ENCODE measurements around the gene NPFF.

Gene NPFF

GRCh38 chr12:53500776-53501614, 6.3 kb downstream of the NPFF start, which contains the start of gene TARBP2:
TSS of gene TARBP2 (plus strand) at chr12:53501283. CDS start at chr12:53501409, 126 bp downstream.
- TF ChIP-seq Cebpa-rat (IDR thresholded peaks at IDR 0.05) = no peak
- Histone ChIP-seq H3K27ac (peak within 1 kb of the TSS; percentile 90 to 98 (median 96)), H3K9me3 (replicated peaks in 1 of 11) (no peaks in the 10 kb centered on the region), H3K9ac (peak within 1 kb of the TSS; percentile 85 to 97 (median 92)), H3K4me2 (peak within 1 kb of the TSS; percentile 89 to 100 (median 99)), H3K4me1 (peaks cover 53 to 80% (median 70%) of the 10 kb centered on the region in 10 experiments), H3K27me3 (no peaks in the 10 kb centered on the region), H3K36me3 (peaks cover 21 to 38% (median 30%) of the 10 kb centered on the region in 11 experiments), H4K20me1 (peaks cover 0 to 24% (median 0%) of the 10 kb centered on the region in 11 experiments; a peak in 6 of 22 replicates), H3K4me3 (peak within 1 kb of the TSS; percentile 58 to 79 (median 67))

DNA sequence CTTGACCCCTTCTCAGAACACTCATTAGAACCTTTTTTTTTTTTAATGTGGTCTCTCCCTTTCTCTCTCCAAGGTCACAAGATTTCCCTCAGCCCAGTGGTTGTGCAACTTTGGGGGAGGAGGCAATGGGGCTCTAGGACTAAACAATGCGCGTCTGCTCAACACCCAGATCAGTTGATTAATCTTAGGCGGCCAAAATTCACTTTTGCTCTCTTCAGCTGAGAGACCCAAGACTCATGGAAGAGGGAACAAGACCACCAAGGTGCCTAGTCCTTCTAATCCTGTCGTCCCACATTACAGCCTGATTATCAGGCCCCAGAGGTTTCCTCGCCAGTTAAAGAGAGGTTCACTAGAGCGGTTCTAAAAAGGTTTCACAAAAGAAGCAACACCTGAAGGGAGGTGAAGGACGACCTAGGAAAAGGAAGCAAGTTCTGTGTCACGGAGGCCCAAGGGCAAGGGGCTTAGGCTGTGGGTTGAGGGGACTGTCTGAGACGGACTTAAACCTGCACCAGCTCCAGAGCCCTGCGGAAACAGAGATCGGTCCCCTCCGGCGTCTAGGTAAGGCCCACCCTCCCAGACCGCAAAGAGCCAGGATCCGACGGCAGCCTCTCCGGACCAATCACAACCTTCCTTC, 7.0 kb downstream of the NPFF start:
- H3K27me3 ChIP-seq = no peaks in the 10 kb centered on the region
- H3K4me3 ChIP-seq = peak overlapping the region; percentile 58 to 79 (median 67)
- H4K20me1 ChIP-seq = peaks cover 0 to 18% (median 0%) of the 10 kb centered on the region in 11 experiments; a peak in 6 of 22 replicates
- peak overlapping the region; percentile 85 to 97 (median 92) for H3K9ac ChIP-seq
- H3K27ac ChIP-seq = peak overlapping the region; percentile 79 to 98 (median 96)
- peak overlapping the region; percentile 89 to 99 (median 95) for H3K4me2 ChIP-seq
- H3K4me1 ChIP-seq = peaks cover 57 to 81% (median 72%) of the 10 kb centered on the region in 10 experiments
- TF ChIP-seq Cebpa-rat (IDR thresholded peaks at IDR 0.05) = peak; percentile 23 to 78 (median 56); a peak in 13 of 22 replicates
- no peaks in the 10 kb centered on the region for H3K9me3 ChIP-seq (replicated peaks in 1 of 11)
- H3K36me3 ChIP-seq = peaks cover 13 to 31% (median 23%) of the 10 kb centered on the region in 11 experiments; a peak in 21 of 22 replicates

DNA sequence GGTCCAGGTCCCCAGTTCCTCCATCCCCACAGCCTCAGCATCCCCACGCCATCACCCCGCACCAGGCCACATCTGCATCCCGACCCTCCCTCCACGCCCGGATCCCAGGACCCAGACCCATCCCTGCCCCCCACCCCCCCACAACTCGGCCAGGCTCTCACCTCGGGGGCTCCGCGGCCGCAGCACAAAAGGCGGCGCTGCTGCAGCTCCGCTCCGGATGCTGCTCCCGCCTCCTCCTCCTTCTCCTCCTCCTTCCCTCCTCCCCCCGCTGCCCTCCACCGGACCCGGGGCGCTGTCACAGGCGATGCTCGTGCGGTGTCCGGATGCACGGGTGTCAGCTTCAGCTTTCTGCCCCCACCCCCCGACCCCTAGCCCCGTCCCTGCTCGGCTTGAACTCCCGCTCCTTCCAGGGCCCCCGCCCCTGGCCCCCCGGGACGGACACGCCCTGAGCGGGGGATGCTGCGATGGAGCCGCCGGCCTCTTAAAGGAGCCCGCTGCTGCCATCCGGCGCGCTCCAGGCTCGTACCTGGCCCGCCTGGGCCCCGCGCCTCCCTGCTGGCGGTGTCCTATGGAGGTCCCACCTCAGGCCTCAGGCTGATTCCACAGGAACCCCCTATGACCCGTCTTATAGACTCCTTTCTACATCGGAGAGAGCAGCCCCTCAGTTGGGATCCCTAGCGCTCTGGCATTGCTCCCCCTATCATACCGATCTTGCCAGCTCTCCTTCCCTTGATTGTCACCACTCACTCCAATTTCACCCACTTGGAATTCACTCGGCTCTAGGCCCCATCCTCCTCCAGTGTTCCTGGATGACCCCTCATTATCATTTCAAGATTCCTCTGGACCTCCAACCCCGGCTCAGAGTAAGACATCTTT, 7.8 kb downstream of the NPFF start, which contains the start of gene MAP3K12:
Gene MAP3K12 (minus strand): TSS at position 193 of the 876 bp plus-strand sequence. CDS start 12,067 bp downstream, outside the sequence.
- Histone ChIP-seq H3K4me2 (peak within 1 kb of the TSS; percentile 89 to 99 (median 95)), H3K27me3 (no peaks in the 10 kb centered on the region), H3K4me3 (peak within 1 kb of the TSS; percentile 58 to 79 (median 67)), H3K4me1 (peaks cover 62 to 79% (median 73%) of the 10 kb centered on the region in 10 experiments), H3K36me3 (peaks cover 8 to 24% (median 15%) of the 10 kb centered on the region in 11 experiments; a peak in 20 of 22 replicates), H4K20me1 (peaks cover 0 to 18% (median 0%) of the 10 kb centered on the region in 11 experiments; a peak in 5 of 22 replicates), H3K9me3 (replicated peaks in 1 of 11) (no peaks in the 10 kb centered on the region), H3K27ac (peak within 1 kb of the TSS; percentile 79 to 98 (median 96)), H3K9ac (peak within 1 kb of the TSS; percentile 85 to 97 (median 92))
- no peak for TF ChIP-seq Cebpa-rat (IDR thresholded peaks at IDR 0.05)

DNA sequence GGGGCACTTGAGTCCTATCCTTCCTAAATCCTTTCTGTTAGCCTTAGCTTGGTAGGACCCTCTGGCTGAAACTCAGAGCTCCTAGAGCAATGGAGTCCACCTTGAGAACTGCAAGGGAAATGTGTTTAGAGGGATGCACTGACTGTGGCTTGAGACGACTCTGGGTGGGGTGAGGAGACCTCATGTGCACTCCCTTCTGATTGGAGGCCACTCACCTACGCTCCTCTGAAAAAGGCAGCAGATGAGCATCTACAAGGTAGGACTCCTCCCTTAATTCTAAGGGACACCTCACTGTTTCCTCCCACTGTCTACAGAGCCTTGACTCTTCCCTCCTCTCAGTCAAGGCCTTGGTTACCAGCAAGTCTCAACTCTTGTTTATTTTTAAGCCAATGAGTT, 9.1 kb downstream of the NPFF start:
- H3K27me3 ChIP-seq = no peaks in the 10 kb centered on the region
- H3K4me2 ChIP-seq = peak overlapping the region; percentile 77 to 98 (median 90)
- H3K4me3 ChIP-seq = peak overlapping the region; percentile 58 to 79 (median 67); a peak in 18 of 20 replicates
- H3K9ac ChIP-seq = peak overlapping the region in 9 of 11 experiments; percentile 45 to 97 (median 95); a peak in 17 of 22 replicates
- H3K9me3 ChIP-seq (replicated peaks in 1 of 11) = no peaks in the 10 kb centered on the region
- peaks cover 0 to 11% (median 0%) of the 10 kb centered on the region in 11 experiments; a peak in 3 of 22 replicates for H4K20me1 ChIP-seq
- peak overlapping the region in 8 of 11 experiments; percentile 0 to 98 (median 86); a peak in 9 of 22 replicates for H3K27ac ChIP-seq
- peaks cover 0 to 11% (median 4%) of the 10 kb centered on the region in 11 experiments; a peak in 9 of 22 replicates for H3K36me3 ChIP-seq
- H3K4me1 ChIP-seq = peaks cover 74 to 84% (median 81%) of the 10 kb centered on the region in 10 experiments
- TF ChIP-seq Cebpa-rat (IDR thresholded peaks at IDR 0.05) = no peak

DNA sequence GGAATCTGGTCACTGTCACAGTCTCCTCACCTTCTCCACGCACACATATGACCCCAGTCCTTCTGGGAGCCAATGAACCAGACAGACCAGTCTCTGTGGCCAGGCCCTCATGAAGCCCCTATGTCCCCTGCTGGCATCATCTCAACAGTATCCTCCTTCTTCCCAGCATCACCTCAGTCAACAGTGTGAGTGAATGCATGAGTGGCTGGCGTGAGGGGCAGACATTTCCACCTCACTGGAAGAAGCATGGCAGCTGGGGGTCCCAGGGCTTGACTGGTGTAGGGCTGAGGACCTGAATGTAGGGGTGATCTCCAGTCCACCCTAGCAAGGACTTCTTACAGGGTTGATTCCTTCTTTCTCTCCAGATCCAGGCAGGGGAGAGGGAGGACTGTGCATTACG, 9.8 kb downstream of the NPFF start:
- Histone ChIP-seq H4K20me1 (peaks cover 0 to 5% (median 0%) of the 10 kb centered on the region in 11 experiments; a peak in 2 of 22 replicates), H3K4me1 (peaks cover 69 to 81% (median 77%) of the 10 kb centered on the region in 10 experiments), H3K4me3 (no peak overlapping the region), H3K4me2 (peak overlapping the region; percentile 77 to 98 (median 90); a peak in 16 of 22 replicates), H3K36me3 (0 out of 22 replicates have a peak, but pooled peaks cover 0 to 5% (median 0%) of the 10 kb centered on the region in 11 experiments), H3K27me3 (no peaks in the 10 kb centered on the region), H3K9me3 (replicated peaks in 1 of 11) (no peaks in the 10 kb centered on the region), H3K27ac (no peak overlapping the region), H3K9ac (no peak overlapping the region)
- TF ChIP-seq Cebpa-rat (IDR thresholded peaks at IDR 0.05) = no peak

- Histone ChIP-seq H3K27ac (no peak overlapping the region; a peak in 1 of 22 replicates), H3K9ac (no peak overlapping the region), H4K20me1 (peaks cover 0 to under 1% (median 0%) of the 10 kb centered on the region in 11 experiments; a peak in 2 of 22 replicates), H3K4me3 (no peak overlapping the region), H3K4me1 (peaks cover 69 to 81% (median 77%) of the 10 kb centered on the region in 10 experiments), H3K36me3 (0 out of 22 replicates have a peak, but pooled peaks cover 0 to 5% (median 0%) of the 10 kb centered on the region in 11 experiments), H3K27me3 (no peaks in the 10 kb centered on the region), H3K9me3 (replicated peaks in 1 of 11) (no peaks in the 10 kb centered on the region), H3K4me2 (peak overlapping the region in 8 of 11 experiments; percentile 18 to 98 (median 88); a peak in 12 of 22 replicates)
- TF ChIP-seq Cebpa-rat (IDR thresholded peaks at IDR 0.05) = 0 out of 22 replicates have a peak, but pooled peaks of 1 of the 11 experiments have one; percentile 6
Measured at GRCh38 chr12:53496752-53497032, 10.6 kb downstream of the NPFF start.

GRCh38 chr12:53495903-53496751, 11.2 kb downstream of the NPFF start:
- Histone ChIP-seq H3K4me2 (peak overlapping the region in 10 of 11 experiments; percentile 2 to 98 (median 84); a peak in 15 of 22 replicates), H3K4me1 (peaks cover 67 to 82% (median 78%) of the 10 kb centered on the region in 10 experiments)

More at GRCh38 chr12:53495903-53496751, 11.2 kb downstream of the NPFF start:
- no peak for TF ChIP-seq Cebpa-rat (IDR thresholded peaks at IDR 0.05)
- H4K20me1 ChIP-seq = no peaks in the 10 kb centered on the region; a peak in 1 of 22 replicates
- no peaks in the 10 kb centered on the region for H3K27me3 ChIP-seq
- H3K9ac ChIP-seq = peak overlapping the region in 3 of 11 experiments; percentile 2 to 21 (median 20); a peak in 3 of 22 replicates
- H3K27ac ChIP-seq = peak overlapping the region in 4 of 11 experiments; percentile 0 to 32 (median 15); a peak in 4 of 22 replicates
- H3K36me3 ChIP-seq = 0 out of 22 replicates have a peak, but pooled peaks cover 0 to 5% (median 0%) of the 10 kb centered on the region in 11 experiments
- H3K4me3 ChIP-seq = no peak overlapping the region
- H3K9me3 ChIP-seq (replicated peaks in 1 of 11) = no peaks in the 10 kb centered on the region
